Right atrium auricular region (tissue), 2 donors: ENCODE measurements around the gene ZG16. TPM values are rescaled to one million over a fixed set of nuclear protein-coding genes. Genes with fewer than 3 reads are reported as not detected.

Source experiments
- DNase-seq: peaks from one replicate; pipeline ENCODE4 v3.0.0-alpha.2; 2019; ENCODE audit warnings: low spot score
- H3K27ac ChIP-seq, 2 donors: fragments of 200-600 bp; sonication (generic); 1 replicate in 1 of 2; 2 replicates in 1 of 2; pipeline ENCODE4 v1.5.1; 2016 to 2019
- H3K27me3 ChIP-seq, 2 donors: fragments of 200-600 bp; sonication (generic); one replicate each; pipeline versions ENCODE4 v1.5.1 to v1.6.0; 2017 to 2019
- H3K36me3 ChIP-seq: fragments of 200-600 bp; sonication (generic); one replicate; pipeline ENCODE4 v1.5.1; 2016
- H3K4me1 ChIP-seq, 2 donors: fragments of 200-600 bp; sonication (generic); one replicate each; pipeline versions ENCODE4 v1.5.1 to v1.6.0; 2017 to 2019
- H3K4me3 ChIP-seq, 2 donors: fragments of 200-600 bp; sonication (generic); 1 replicate in 1 of 2; 2 replicates in 1 of 2; pipeline ENCODE4 v1.5.1; 2017 to 2019; ENCODE audit warnings: mild to moderate bottlenecking in 1 of 2, moderate library complexity in 1 of 2
- H3K9me3 ChIP-seq, 2 donors: fragments of 200-600 bp; sonication (generic); one replicate each; pipeline ENCODE4 v1.5.1; 2019
- CTCF ChIP-seq, 2 donors: fragments of 200-600 bp; sonication (generic); IDR thresholded peaks; one replicate each; pipeline ENCODE4 v1.5.1; 2019; ENCODE audit warnings: antibody characterized with exemption in 2 of 2
- total RNA-seq, 2 donors: library from RNA; depleted of rRNA; stranded (reverse); fragments of >200 nt; gene quantifications; one replicate each; pipeline ENCODE4 v1.1.0, GENCODE V29; 2016

ZG16 gene
- total RNA-seq, 2 donors from 2014 or later = not detected

GRCh38 chr16:29830774-29831173, 52.7 kb downstream of the ZG16 start:
- H3K27ac ChIP-seq = no peak overlapping the region
- TF ChIP-seq CTCF (IDR thresholded peaks at IDR 0.05) = no peak
- no peak overlapping the region for H3K4me3 ChIP-seq
- no peaks in the 10 kb centered on the region for H3K9me3 ChIP-seq
- H3K27me3 ChIP-seq = no peaks in the 10 kb centered on the region
- peaks cover 0 to 5% of the 10 kb centered on the region in 2 donors for H3K4me1 ChIP-seq
- DNase-seq = no peak
- peaks cover 47% of the 10 kb centered on the region for H3K36me3 ChIP-seq

GRCh38 chr16:29831490-29831889, 53.4 kb downstream of the ZG16 start:
- no peaks in the 10 kb centered on the region for H3K4me1 ChIP-seq
- no peak for DNase-seq
- H3K27ac ChIP-seq = no peak overlapping the region
- no peak overlapping the region for H3K4me3 ChIP-seq
- TF ChIP-seq CTCF (IDR thresholded peaks at IDR 0.05) = no peak
- no peaks in the 10 kb centered on the region for H3K9me3 ChIP-seq
- peaks cover 54% of the 10 kb centered on the region for H3K36me3 ChIP-seq
- H3K27me3 ChIP-seq = no peaks in the 10 kb centered on the region

Other genes with a start within 250 kb of the ZG16 start
- gene SPN, start 115.0 kb upstream of the ZG16 start, total RNA-seq = 1 to 10 TPM; 3.7 to 4.5 TPM
- gene QPRT, start 99.1 kb upstream of the ZG16 start, total RNA-seq = 10 to 100 TPM; 18.3 to 38.2 TPM
- gene C16orf54, start 32.3 kb upstream of the ZG16 start, total RNA-seq = under 1 TPM; 0.52 to 0.90 TPM
- 10 to 100 TPM; 10.1 to 17.1 TPM for gene KIF22, start 12.5 kb downstream of the ZG16 start, total RNA-seq
- 10 to 100 TPM; 33.0 to 86.6 TPM for gene MAZ, start 28.3 kb downstream of the ZG16 start, total RNA-seq
- gene PRRT2, start 33.9 kb downstream of the ZG16 start, total RNA-seq = under 1 TPM; 0.51 to 0.52 TPM
- 10 to 100 TPM; 23.5 to 27.3 TPM for gene PAGR1, start 37.9 kb downstream of the ZG16 start, total RNA-seq
- 10 to 100 TPM; 44.4 to 77.9 TPM for gene MVP, start 42.2 kb downstream of the ZG16 start, total RNA-seq
- 100 to 1,000 TPM; 135 to 138 TPM for gene CDIPT, start 85.0 kb downstream of the ZG16 start, total RNA-seq
- gene SEZ6L2, start 121.3 kb downstream of the ZG16 start, total RNA-seq = 1 to 10 TPM; 2.6 to 4.6 TPM
- 1 to 10 TPM; 1.5 to 3.2 TPM for gene ASPHD1, start 122.2 kb downstream of the ZG16 start, total RNA-seq
- 1 to 10 TPM; 6.4 to 6.5 TPM for gene KCTD13, start 148.0 kb downstream of the ZG16 start, total RNA-seq
- 100 to 1,000 TPM; 100 to 107 TPM for gene TMEM219, start 183.8 kb downstream of the ZG16 start, total RNA-seq
- gene TAOK2, start 195.6 kb downstream of the ZG16 start, total RNA-seq = 10 to 100 TPM; 29.1 to 36.7 TPM
- 10 to 100 TPM; 10.3 to 11.4 TPM for gene HIRIP3, start 217.4 kb downstream of the ZG16 start, total RNA-seq
- gene INO80E, start 218.0 kb downstream of the ZG16 start, total RNA-seq = 100 to 1,000 TPM in 1 of 2 donors, 10 to 100 TPM in 1; 33.4 to 117 TPM
- gene DOC2A, start 232.8 kb downstream of the ZG16 start, total RNA-seq = not detected
- gene C16orf92, start 244.9 kb downstream of the ZG16 start, total RNA-seq = not detected